T-helper 1 cell treated with Interleukin-12 subunit alpha and Interleukin-12 subunit beta and Interleukin-4 antibody, amounts not matched to agents 30 ng/mL and 1 ng/mL, for 36 hours (primary cell): ENCODE data around the gene MAP2. TPM values are rescaled to one million over a fixed set of nuclear protein-coding genes. Genes with fewer than 3 reads are reported as not detected.

ENCODE experiments used
- intact Hi-C: fragments of 100-400 bp; cut with micrococcal nuclease; formaldehyde crosslinking; loops from one replicate; pipeline ENCODE4 v1.15.1; 2024
- total RNA-seq: library from RNA; stranded (reverse); gene quantifications from 2 replicates; pipeline ENCODE4 v1.2.3, GENCODE V29; 2022

The MAP2 gene
- total RNA-seq, 1 donor from 2014 or later, result not detected

- intact Hi-C loops, result loop anchor here (10.0 kb wide), 1 partner anchor 1157 kb away; the partner anchor contains the start of gene PIKFYVE
Observed at GRCh38 chr2:209422191-209422754, 1.6 kb upstream of the MAP2 start.

DNA sequence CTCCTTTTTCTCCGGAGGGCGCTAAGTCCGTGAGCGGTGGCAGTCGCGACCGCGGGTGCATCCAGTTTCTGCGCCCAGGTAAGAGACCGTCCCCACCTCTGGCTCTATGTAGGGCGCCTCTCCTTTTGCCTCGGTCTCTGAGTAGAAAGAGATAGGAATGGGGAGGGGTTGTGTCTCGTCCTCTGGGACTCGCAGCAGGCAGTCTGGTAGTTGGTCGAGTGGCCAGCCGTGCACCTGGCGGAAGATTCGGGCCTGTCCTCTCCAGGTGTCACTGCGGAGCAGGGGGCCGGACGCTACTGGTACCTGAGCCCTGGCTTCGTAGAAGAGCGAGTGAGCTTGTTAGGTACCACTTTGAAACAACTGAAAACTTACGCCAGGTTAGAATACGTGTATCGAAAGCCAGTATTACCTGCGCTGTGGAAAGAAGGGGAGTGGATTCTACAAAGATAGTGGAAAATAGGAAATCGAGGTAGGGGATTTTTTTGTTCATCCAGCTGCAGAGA is 403 bp downstream of the MAP2 start:
- intact Hi-C loops, result loop anchor here (2.0 to 10.0 kb wide), 2 partner anchors 153 to 1159 kb away; partner anchors contain the start of gene PIKFYVE

GRCh38 chr2:209424781-209425470 is 1.1 kb downstream of the MAP2 start:
- intact Hi-C loops, result loop anchor here (1.0 to 10.0 kb wide), 3 partner anchors 152 to 1160 kb away; partner anchors contain the start of gene PIKFYVE

GRCh38 chr2:209425471-209426071 is 1.7 kb downstream of the MAP2 start:
- intact Hi-C loops, result loop anchor here (1.0 to 10.0 kb wide), 3 partner anchors 151 to 1161 kb away; partner anchors contain the start of gene PIKFYVE

- intact Hi-C loops, result loop anchor here (10.0 kb wide), 1 partner anchor 1162 kb away; the partner anchor contains the start of gene PIKFYVE
Observed at GRCh38 chr2:209426432-209426831, 2.6 kb downstream of the MAP2 start.

DNA sequence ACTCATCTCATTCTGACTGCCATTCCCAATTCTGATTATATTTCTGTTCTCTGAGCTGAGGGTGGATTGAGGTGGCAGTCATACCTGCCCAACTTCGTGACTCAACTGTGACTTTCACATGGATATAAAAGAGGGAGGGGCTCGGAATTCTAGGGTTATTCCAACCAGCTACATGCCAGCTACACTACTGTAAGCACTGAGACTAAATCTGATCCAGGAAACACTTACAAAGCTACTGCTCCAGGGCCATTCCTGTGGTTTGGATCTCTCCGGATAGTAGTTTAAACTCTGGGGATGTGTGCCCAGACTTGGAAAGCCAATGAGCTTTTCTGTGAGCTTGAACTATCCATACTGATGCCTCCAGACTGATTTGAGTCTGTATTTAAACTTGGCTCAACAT is 7.9 kb downstream of the MAP2 start:
- intact Hi-C loops, result no loop called here

DNA sequence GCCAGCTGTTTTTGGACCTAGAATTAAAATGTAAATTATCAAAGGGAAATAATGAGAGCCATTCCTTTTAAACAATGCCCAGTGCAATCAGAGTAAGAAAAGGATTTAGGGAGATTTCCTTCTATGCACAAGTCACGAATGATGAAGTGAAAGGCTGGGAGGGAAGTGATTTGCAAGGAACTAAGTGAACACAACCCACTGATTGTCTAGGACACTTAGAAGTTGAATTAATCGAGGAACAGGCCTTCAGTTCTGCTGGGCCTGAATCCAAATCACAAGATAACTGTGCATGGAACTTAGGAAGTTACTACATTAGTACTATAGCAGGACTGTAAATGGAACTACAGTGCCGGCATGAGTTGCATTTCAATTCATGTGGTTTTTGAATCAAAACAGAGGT is 17.7 kb downstream of the MAP2 start:
- intact Hi-C loops, result no loop called here

DNA sequence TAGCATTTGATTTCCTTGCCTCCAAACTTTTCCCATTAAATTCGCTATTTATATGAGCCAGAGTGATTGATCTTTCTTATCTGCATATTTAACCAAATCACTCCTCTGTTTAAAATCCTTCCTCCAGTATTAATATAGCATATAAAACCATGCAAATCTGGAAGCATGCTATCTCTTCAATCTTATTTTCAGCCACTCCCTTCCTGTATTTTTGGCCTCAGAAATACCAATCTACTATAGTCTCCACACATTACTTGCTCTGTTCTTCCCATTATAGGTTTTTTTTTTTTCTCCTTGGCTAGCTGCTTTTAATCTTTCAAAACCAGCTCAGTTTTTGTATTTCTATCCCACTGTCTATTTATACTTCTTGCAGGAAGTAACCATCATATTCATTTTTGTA is 19.1 kb downstream of the MAP2 start:
- intact Hi-C loops, result no loop called here

GRCh38 chr2:209445485-209445884 is 21.6 kb downstream of the MAP2 start:
- intact Hi-C loops, result no loop called here

GRCh38 chr2:209451209-209451834 is 27.5 kb downstream of the MAP2 start:
- intact Hi-C loops, result no loop called here

DNA sequence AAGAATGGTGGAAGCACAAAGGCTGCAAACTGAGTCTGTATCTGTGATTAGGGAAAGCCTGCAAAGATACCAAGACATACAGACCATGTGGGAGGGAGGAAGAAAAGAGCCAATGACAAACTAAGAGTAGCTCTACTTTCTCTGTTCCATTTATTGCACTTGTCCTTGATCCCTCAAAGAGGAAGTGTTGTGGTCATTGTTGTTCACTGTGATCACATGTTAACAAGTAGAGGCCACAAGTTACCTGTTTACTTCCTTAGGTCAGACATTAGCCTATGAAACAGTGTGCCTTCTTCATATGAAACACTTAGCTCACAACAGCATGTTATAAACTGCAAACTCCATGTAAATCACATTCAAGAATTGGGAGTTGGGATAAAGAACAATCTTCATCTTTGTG is 32.6 kb downstream of the MAP2 start:
- intact Hi-C loops, result no loop called here

- intact Hi-C loops, result no loop called here
Observed at GRCh38 chr2:209458008-209458979, 34.4 kb downstream of the MAP2 start.

- intact Hi-C loops, result no loop called here
Observed at GRCh38 chr2:209459359-209459758, 35.5 kb downstream of the MAP2 start.

DNA sequence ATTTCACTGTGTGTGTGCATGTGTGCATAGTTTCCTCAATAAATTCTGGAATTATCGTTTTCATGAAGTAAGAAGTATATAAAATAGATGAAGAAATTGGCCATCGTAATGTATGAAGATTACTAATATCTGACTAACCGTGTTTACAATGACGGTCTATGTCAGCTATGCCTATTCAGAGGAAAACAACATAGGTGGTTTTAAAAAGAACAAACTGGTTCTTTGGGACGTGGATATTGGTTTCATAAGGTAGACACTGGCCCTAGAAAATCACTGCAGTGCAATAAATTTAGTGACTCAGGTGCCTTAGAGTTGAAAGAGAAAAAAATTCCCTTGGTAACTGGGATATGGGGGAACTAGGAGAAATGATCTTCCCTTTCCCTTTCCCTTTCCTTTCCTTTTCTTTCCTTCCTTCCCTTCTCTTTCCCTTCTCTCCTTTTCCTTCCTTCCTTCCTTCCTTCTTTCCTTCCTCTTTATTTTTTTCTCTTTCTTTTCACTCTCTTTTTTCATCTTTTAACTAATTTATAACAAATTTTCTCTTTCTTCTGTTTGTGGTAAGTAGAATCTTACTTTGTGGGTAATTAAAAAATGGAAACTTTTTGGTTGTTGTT is 36.4 kb downstream of the MAP2 start:
- intact Hi-C loops, result no loop called here

- intact Hi-C loops, result no loop called here
Observed at GRCh38 chr2:209463226-209463625, 39.4 kb downstream of the MAP2 start.

- intact Hi-C loops, result no loop called here
Observed at GRCh38 chr2:209463835-209464234, 40.0 kb downstream of the MAP2 start.

DNA sequence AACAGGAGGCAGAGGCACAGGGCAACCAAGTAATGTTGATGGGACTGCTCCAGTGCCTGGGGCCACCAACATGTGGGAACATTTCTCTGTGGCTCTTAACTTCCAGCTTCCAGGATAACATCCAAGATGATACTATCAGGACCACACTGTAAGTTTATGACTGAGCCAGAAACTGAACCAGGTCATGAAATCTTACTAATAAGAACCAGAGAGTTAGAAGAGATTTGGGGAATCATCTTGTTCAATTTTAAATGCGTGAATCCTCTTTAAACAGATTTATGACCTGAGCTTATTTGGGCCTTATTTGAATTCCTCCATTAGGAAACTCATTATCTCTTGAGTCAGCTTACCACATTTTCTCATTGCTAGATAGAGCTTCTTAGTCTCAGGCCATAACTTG is 45.0 kb downstream of the MAP2 start:
- intact Hi-C loops, result no loop called here

- intact Hi-C loops, result no loop called here
Observed at GRCh38 chr2:209469481-209469880, 45.6 kb downstream of the MAP2 start.

DNA sequence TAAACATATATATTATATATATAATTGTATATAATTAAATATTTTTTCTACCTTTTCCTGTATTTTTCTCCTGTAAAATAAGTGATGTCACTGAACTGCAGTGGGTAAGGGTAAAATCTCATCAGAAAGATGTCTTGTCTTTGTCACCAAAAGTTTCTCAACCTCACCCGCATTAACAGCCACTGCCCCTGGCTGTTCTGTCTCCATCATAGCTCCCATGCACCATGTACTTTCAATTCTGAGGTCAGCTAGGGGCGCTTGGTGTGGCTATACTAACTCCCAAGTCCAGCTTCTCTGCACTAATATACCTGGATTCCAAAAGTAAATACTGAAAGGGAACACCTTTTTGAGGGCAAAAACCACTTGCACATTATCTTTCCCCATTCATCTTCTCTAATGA is 46.6 kb downstream of the MAP2 start:
- intact Hi-C loops, result no loop called here

DNA sequence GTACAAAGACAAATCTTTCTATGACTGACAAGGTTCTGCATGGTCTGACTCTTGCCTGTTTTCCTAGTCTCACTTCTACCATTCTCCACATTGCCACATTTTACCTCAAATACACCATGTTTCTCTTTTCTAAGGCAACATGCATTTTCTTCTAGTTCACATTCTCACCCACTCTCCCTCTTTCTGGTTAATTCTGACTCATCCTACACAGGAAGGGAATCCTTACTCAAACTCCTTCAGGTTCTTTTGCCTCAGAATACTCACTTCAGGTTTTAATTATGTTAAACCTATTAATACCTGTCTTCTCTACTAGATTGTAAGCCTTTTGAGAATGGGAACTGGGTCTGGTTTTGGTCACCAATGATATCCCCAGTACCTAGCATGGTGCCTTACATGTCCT is 47.2 kb downstream of the MAP2 start:
- intact Hi-C loops, result no loop called here
